Measurements from ENCODE around the gene FOCAD. TPM values are rescaled to one million over a fixed set of nuclear protein-coding genes. Genes with fewer than 3 reads are reported as not detected.

FOCAD gene
- total RNA-seq, 2 donors from 2014 or later = 42.5 to 50.1 TPM

GRCh38 chr9:20984506-20984905, 300.4 kb downstream of the FOCAD start:
- Histone ChIP-seq H3K27me3 (no peaks in the 10 kb centered on the region), H3K4me1 (peaks cover 0 to 12% of the 10 kb centered on the region in 2 donors), H3K36me3 (peaks cover 14% of the 10 kb centered on the region), H3K27ac (no peak overlapping the region), H3K9me3 (no peaks in the 10 kb centered on the region), H3K4me3 (no peak overlapping the region)
- DNase-seq (ENCODE audit: low spot score) = no peak
- no peak for TF ChIP-seq CTCF (IDR thresholded peaks at IDR 0.05)

GRCh38 chr9:20985851-20986600, 302.0 kb downstream of the FOCAD start:
- no peak for TF ChIP-seq CTCF (IDR thresholded peaks at IDR 0.05)
- peaks cover 0 to 5% of the 10 kb centered on the region in 2 donors for H3K4me1 ChIP-seq
- no peak overlapping the region for H3K4me3 ChIP-seq
- no peaks in the 10 kb centered on the region for H3K9me3 ChIP-seq
- DNase-seq (ENCODE audit: low spot score) = no peak
- peaks cover 22% of the 10 kb centered on the region for H3K36me3 ChIP-seq
- H3K27me3 ChIP-seq = no peaks in the 10 kb centered on the region
- H3K27ac ChIP-seq = no peak overlapping the region

GRCh38 chr9:20987521-20987920, 303.5 kb downstream of the FOCAD start:
- Histone ChIP-seq H3K27me3 (no peaks in the 10 kb centered on the region), H3K27ac (no peak overlapping the region), H3K36me3 (peaks cover 26% of the 10 kb centered on the region), H3K4me3 (no peak overlapping the region), H3K9me3 (no peaks in the 10 kb centered on the region), H3K4me1 (no peaks in the 10 kb centered on the region)
- no peak for TF ChIP-seq CTCF (IDR thresholded peaks at IDR 0.05)
- DNase-seq (ENCODE audit: low spot score) = no peak

- DNase-seq (ENCODE audit: low spot score) = no peak
- Histone ChIP-seq H3K4me1 (no peaks in the 10 kb centered on the region), H3K9me3 (no peaks in the 10 kb centered on the region), H3K36me3 (peaks cover 25% of the 10 kb centered on the region), H3K4me3 (no peak overlapping the region), H3K27ac (no peak overlapping the region), H3K27me3 (no peaks in the 10 kb centered on the region)
- TF ChIP-seq CTCF (IDR thresholded peaks at IDR 0.05) = no peak
These were observed 304.0 kb downstream of the FOCAD start for GRCh38 chr9:20988061-20988460.

GRCh38 chr9:20988671-20989315, 304.7 kb downstream of the FOCAD start:
- Histone ChIP-seq H3K27me3 (no peaks in the 10 kb centered on the region), H3K27ac (no peak overlapping the region), H3K36me3 (peaks cover 25% of the 10 kb centered on the region), H3K9me3 (no peaks in the 10 kb centered on the region), H3K4me3 (no peak overlapping the region), H3K4me1 (no peaks in the 10 kb centered on the region)
- TF ChIP-seq CTCF (IDR thresholded peaks at IDR 0.05) = no peak
- no peak for DNase-seq (ENCODE audit: low spot score)
